GM18498 (cell line): ENCODE measurements around the gene MTF2.
"Not testable (repeated sequence)": the region's sequence is repeated elsewhere in the genome, so short reads cannot be mapped to it uniquely, and the experiment has no call there.

Experiments used
- ATAC-seq: cut with Tn5 transposase; IDR thresholded peaks from one replicate; pipeline ENCODE4 v1.9.1; 2021; ENCODE audit warnings: mild to moderate bottlenecking, moderate library complexity; ENCODE audit not compliant: unreplicated experiment

The MTF2 gene

GRCh38 chr1:93137604-93138292, 58.7 kb downstream of the MTF2 start:
- ATAC-seq = no peak

GRCh38 chr1:93140106-93140505, 61.0 kb downstream of the MTF2 start:
- no peak for ATAC-seq

- ATAC-seq = no peak
These were observed 63.1 kb downstream of the MTF2 start for GRCh38 chr1:93142161-93142560.

- ATAC-seq = no peak
These were observed 64.1 kb downstream of the MTF2 start for GRCh38 chr1:93143136-93143535.

- no peak for ATAC-seq
These were observed 64.7 kb downstream of the MTF2 start for GRCh38 chr1:93143769-93144168.

GRCh38 chr1:93148001-93148400, 68.9 kb downstream of the MTF2 start:
- no peak for ATAC-seq

- ATAC-seq = no peak
These were observed 71.6 kb downstream of the MTF2 start for GRCh38 chr1:93150729-93151128.

- no peak for ATAC-seq
These were observed 72.4 kb downstream of the MTF2 start for GRCh38 chr1:93151474-93151873.

GRCh38 chr1:93152835-93153234, 73.8 kb downstream of the MTF2 start:
- ATAC-seq = no peak

- ATAC-seq = no peak
These were observed 75.8 kb downstream of the MTF2 start for GRCh38 chr1:93154898-93155297.

- no peak for ATAC-seq
These were observed 76.3 kb downstream of the MTF2 start for GRCh38 chr1:93155335-93155734.

GRCh38 chr1:93159337-93159736, 80.3 kb downstream of the MTF2 start:
- no peak for ATAC-seq

GRCh38 chr1:93163314-93163713, 84.2 kb downstream of the MTF2 start:
- ATAC-seq = not testable (repeated sequence)

GRCh38 chr1:93164816-93165215, 85.7 kb downstream of the MTF2 start:
- no peak for ATAC-seq

- ATAC-seq = not testable (repeated sequence)
These were observed 86.8 kb downstream of the MTF2 start for GRCh38 chr1:93165895-93166294.

- ATAC-seq = no peak
These were observed 87.9 kb downstream of the MTF2 start for GRCh38 chr1:93167006-93167405.

- not testable (repeated sequence) for ATAC-seq
These were observed 91.1 kb downstream of the MTF2 start for GRCh38 chr1:93170141-93170678.

GRCh38 chr1:93171549-93172034, 92.5 kb downstream of the MTF2 start:
- no peak for ATAC-seq

GRCh38 chr1:93172778-93173177, 93.7 kb downstream of the MTF2 start:
- ATAC-seq = no peak

- not testable (repeated sequence) for ATAC-seq
These were observed 95.6 kb downstream of the MTF2 start for GRCh38 chr1:93174638-93175037.

- ATAC-seq = no peak
These were observed 98.9 kb downstream of the MTF2 start for GRCh38 chr1:93177991-93178390.

- no peak for ATAC-seq
These were observed 99.3 kb downstream of the MTF2 start for GRCh38 chr1:93178418-93178817.
